ENCODE results near the gene GLCE. TPM values are rescaled to one million over a fixed set of nuclear protein-coding genes. Genes with fewer than 3 reads are reported as not detected.

The GLCE gene
- total and polyA plus RNA-seq, 9 of the 15 experiments (the other 6 are each of a cell fraction or from before 2014, with no cell fraction given): 4.6 to 12.3 (median 10.6) TPM

- TF ChIP-seq REST (IDR thresholded peaks at IDR 0.05; ENCODE audit: borderline replicate concordance): no peak
- TF ChIP-seq REST (CRISPR knock-in tag; IDR thresholded peaks at IDR 0.05; ENCODE audit: low read depth): no peak
- TF ChIP-seq AFF1 (IDR thresholded peaks at IDR 0.05; ENCODE audit: low read depth in 1 of 2, partially characterized antibody in 2 of 2): no peak
- TF ChIP-seq ZNF280A (IDR thresholded peaks at IDR 0.05; ENCODE audit: low read depth, partially characterized antibody): no peak
- TF ChIP-seq ZNF165 (CRISPR knock-in tag; IDR thresholded peaks at IDR 0.05; ENCODE audit: borderline replicate concordance): no peak
- TF ChIP-seq TFAM (CRISPR knock-in tag; conservative IDR thresholded peaks at IDR 0.05): no peak
- TF ChIP-seq ZBTB1 (CRISPR knock-in tag; IDR thresholded peaks at IDR 0.05; ENCODE audit: borderline replicate concordance, low read depth): no peak
- TF ChIP-seq NCOA1 (IDR thresholded peaks at IDR 0.05; ENCODE audit: low read depth): no peak
Observed at GRCh38 chr15:69118089-69118488, 42.3 kb upstream of the GLCE start (continued).
